Right lobe of liver (tissue), 4 donors: ENCODE results near the gene PARVG.

Experiments
- POLR2A ChIP-seq: fragments of 450-650 bp; IDR thresholded peaks from one replicate; pipeline ENCODE4 v1.6.1; 2017; ENCODE audit warnings: antibody characterized with exemption, mild to moderate bottlenecking
- TF ChIP-seq, protein P1 (sequence below), 4 donors: fragments of 200-600 bp in 3 of 4; fragments of 450-650 bp in 1 of 4; IDR thresholded peaks; one replicate each; pipeline versions ENCODE4 v1.5.1 to v1.8.0; 2016 to 2022; ENCODE audit warnings: antibody characterized with exemption in 4 of 4, mild to moderate bottlenecking in 2 of 4
- donor health status: DM: no; HTN: no; CAD: no.
- donor health status: DM: no; HTN: no; CAD: no.
- donor health status: DM: no; HTN: yes; CAD: no.

DNA sequence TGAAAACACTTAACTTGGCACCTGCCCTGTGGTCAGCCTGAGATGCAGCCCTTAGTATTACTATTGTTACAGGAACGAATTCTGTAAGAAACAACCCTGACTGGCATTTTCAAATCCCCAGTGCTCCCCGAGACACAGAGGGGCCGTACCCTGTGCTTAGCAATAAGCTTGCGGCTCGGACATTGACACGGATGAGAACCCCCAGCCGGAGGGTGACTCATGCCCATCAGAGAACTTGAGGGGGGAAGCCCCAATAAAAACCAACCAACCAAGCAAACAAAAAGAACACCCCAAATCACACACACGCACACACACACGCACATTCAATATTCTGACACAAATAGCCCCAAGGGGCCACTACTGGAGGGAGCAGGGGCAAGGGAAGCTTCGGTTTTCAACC is 68.2 kb downstream of the PARVG start:
- no peak for TF ChIP-seq POLR2A
- TF ChIP-seq, protein P1, sequence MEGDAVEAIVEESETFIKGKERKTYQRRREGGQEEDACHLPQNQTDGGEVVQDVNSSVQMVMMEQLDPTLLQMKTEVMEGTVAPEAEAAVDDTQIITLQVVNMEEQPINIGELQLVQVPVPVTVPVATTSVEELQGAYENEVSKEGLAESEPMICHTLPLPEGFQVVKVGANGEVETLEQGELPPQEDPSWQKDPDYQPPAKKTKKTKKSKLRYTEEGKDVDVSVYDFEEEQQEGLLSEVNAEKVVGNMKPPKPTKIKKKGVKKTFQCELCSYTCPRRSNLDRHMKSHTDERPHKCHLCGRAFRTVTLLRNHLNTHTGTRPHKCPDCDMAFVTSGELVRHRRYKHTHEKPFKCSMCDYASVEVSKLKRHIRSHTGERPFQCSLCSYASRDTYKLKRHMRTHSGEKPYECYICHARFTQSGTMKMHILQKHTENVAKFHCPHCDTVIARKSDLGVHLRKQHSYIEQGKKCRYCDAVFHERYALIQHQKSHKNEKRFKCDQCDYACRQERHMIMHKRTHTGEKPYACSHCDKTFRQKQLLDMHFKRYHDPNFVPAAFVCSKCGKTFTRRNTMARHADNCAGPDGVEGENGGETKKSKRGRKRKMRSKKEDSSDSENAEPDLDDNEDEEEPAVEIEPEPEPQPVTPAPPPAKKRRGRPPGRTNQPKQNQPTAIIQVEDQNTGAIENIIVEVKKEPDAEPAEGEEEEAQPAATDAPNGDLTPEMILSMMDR (IDR thresholded peaks at IDR 0.05) = no peak
